HL-60/S4 treated with phorbol 12-myristate 13-acetate at 8.2 ng/mL for 4 days and 3 days (cell line): ENCODE data around the gene AKT2.

Source experiments
- in situ Hi-C: fragments of 300-500 bp; cut with MboI; formaldehyde crosslinking; loops from 2 replicates; pipeline ENCODE4 v1.15.0; 2022; ENCODE audit warnings: low sequenced_read_pairs

The AKT2 gene

GRCh38 chr19:40302224-40303011 lies 17.3 kb upstream of the AKT2 start:
- in situ Hi-C loops, result loop anchor here (25.0 kb wide), 1 partner anchor 335 kb away; no protein-coding TSS in a partner anchor

GRCh38 chr19:40300668-40301067 lies 15.5 kb upstream of the AKT2 start:
- in situ Hi-C loops, result loop anchor here (25.0 kb wide), 1 partner anchor 337 kb away; no protein-coding TSS in a partner anchor

GRCh38 chr19:40298026-40298425 lies 12.9 kb upstream of the AKT2 start:
- in situ Hi-C loops, result no loop called here

GRCh38 chr19:40294560-40294959 lies 9.4 kb upstream of the AKT2 start:
- in situ Hi-C loops, result no loop called here

GRCh38 chr19:40286971-40287421 lies 1.9 kb upstream of the AKT2 start:
- in situ Hi-C loops, result no loop called here

- in situ Hi-C loops, result no loop called here
Observed at GRCh38 chr19:40286235-40286970, 1.3 kb upstream of the AKT2 start.

GRCh38 chr19:40285353-40286234 lies 449 bp upstream of the AKT2 start:
- in situ Hi-C loops, result no loop called here

GRCh38 chr19:40284251-40284500 lies 969 bp downstream of the AKT2 start:
- in situ Hi-C loops, result no loop called here

- in situ Hi-C loops, result no loop called here
Observed at GRCh38 chr19:40283414-40284250, 1.5 kb downstream of the AKT2 start.

- in situ Hi-C loops, result no loop called here
Observed at GRCh38 chr19:40282920-40283319, 2.2 kb downstream of the AKT2 start.

- in situ Hi-C loops, result no loop called here
Observed at GRCh38 chr19:40282209-40282580, 3.0 kb downstream of the AKT2 start.

GRCh38 chr19:40281381-40282208 lies 3.5 kb downstream of the AKT2 start:
- in situ Hi-C loops, result no loop called here

- in situ Hi-C loops, result no loop called here
Observed at GRCh38 chr19:40280608-40281221, 4.4 kb downstream of the AKT2 start.

GRCh38 chr19:40279761-40280607 lies 5.2 kb downstream of the AKT2 start:
- in situ Hi-C loops, result no loop called here

- in situ Hi-C loops, result no loop called here
Observed at GRCh38 chr19:40279120-40279551, 6.0 kb downstream of the AKT2 start.

- in situ Hi-C loops, result no loop called here
Observed at GRCh38 chr19:40278361-40279035, 6.6 kb downstream of the AKT2 start.

GRCh38 chr19:40277356-40278059 lies 7.6 kb downstream of the AKT2 start:
- in situ Hi-C loops, result no loop called here
